Measurements from ENCODE around the gene CORO1A. TPM values are rescaled to one million over a fixed set of nuclear protein-coding genes. Genes with fewer than 3 reads are reported as not detected.

The CORO1A gene
- total RNA-seq, 1 experiment from 2014 or later, result 7.0 TPM

DNA sequence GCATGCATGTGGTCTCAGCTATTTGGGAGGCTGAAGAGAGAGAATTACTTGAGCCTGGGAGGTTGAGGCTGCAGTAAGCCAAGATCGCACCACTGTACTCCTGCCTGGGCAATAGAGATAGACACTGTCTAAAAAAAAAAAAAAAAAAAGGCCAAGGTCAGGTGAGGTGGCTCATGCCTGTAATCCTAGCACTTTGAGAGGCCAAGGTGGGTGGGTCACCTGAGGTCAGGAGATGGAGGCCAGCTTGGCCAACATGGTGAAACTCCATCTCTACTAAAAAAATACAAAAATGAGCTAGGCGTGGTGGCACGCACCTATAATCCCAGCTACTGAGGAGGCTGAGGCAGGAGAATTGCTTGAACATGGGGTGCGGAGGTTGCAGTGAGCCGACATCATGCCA lies 28.2 kb upstream of the CORO1A start:
- Histone ChIP-seq H3K4me1 (ENCODE audit: control insufficient read depth in 1 of 2, insufficient read depth in 2 of 2, low read length in 2 of 2) (no peaks in the 10 kb centered on the region), H4K20me1 (ENCODE audit: insufficient read depth) (no peaks in the 10 kb centered on the region), H3K9me2 (ENCODE audit: insufficient read depth) (no peaks in the 10 kb centered on the region), H3K79me2 (ENCODE audit: insufficient read depth, low read length) (no peaks in the 10 kb centered on the region), H3K4me3 (replicated peaks in 1 of 2; ENCODE audit: low read depth in 1 of 2, low read length in 2 of 2) (no peak overlapping the region), H3K4me2 (ENCODE audit: low read length) (no peak overlapping the region), H3K27me3 (ENCODE audit: insufficient read depth, low read length) (no peaks in the 10 kb centered on the region), H3K9ac (ENCODE audit: low read length) (no peak overlapping the region), H2AFZ (ENCODE audit: low read depth, low read length, poor library complexity, severe bottlenecking) (no peak overlapping the region), H3K27ac (ENCODE audit: low read depth, low read length) (no peak overlapping the region), H3K36me3 (ENCODE audit: control insufficient read depth in 1 of 2, insufficient read depth in 2 of 2, low read length in 2 of 2) (no peaks in the 10 kb centered on the region), H3K9me3 (ENCODE audit: control insufficient read depth in 1 of 2, insufficient read depth in 1 of 2, low read depth in 1 of 2, low read length in 2 of 2) (no peaks in the 10 kb centered on the region)
- RAD21 ChIA-PET (ENCODE audit: low non-redundant PET in 1 of 2, low total read pairs in 2 of 2, uncharacterized antibody in 2 of 2, unreplicated experiment in 2 of 2), result no interaction called here
- BruUV-seq (replicated peaks), result no TSS peak
- POLR2A ChIA-PET, result no interaction called here
- CTCF ChIA-PET, result no interaction called here
- no peak for TF ChIP-seq TCF7L2 (IDR thresholded peaks at IDR 0.05; ENCODE audit: borderline replicate concordance, extremely low read depth, insufficient read depth, insufficient read length)
- TF ChIP-seq SP1 (IDR thresholded peaks at IDR 0.05; ENCODE audit: low read depth), result no peak
- TF ChIP-seq SIN3A (IDR thresholded peaks at IDR 0.05; ENCODE audit: low read depth), result no peak
- TF ChIP-seq EGR1 (IDR thresholded peaks at IDR 0.05; ENCODE audit: low read depth), result no peak
- TF ChIP-seq ZNF274 (IDR thresholded peaks at IDR 0.05; ENCODE audit: low read depth, low read length), result no peak
- no peak for TF ChIP-seq CBX3 (IDR thresholded peaks at IDR 0.05; ENCODE audit: low read depth)
- TF ChIP-seq ZFX (IDR thresholded peaks at IDR 0.05), result no peak
- TF ChIP-seq YY1 (IDR thresholded peaks at IDR 0.05; ENCODE audit: extremely low read depth, insufficient replicate concordance, low read depth, low read length), result no peak
- no peak for TF ChIP-seq JUND (IDR thresholded peaks at IDR 0.05)
- TF ChIP-seq, protein P1, sequence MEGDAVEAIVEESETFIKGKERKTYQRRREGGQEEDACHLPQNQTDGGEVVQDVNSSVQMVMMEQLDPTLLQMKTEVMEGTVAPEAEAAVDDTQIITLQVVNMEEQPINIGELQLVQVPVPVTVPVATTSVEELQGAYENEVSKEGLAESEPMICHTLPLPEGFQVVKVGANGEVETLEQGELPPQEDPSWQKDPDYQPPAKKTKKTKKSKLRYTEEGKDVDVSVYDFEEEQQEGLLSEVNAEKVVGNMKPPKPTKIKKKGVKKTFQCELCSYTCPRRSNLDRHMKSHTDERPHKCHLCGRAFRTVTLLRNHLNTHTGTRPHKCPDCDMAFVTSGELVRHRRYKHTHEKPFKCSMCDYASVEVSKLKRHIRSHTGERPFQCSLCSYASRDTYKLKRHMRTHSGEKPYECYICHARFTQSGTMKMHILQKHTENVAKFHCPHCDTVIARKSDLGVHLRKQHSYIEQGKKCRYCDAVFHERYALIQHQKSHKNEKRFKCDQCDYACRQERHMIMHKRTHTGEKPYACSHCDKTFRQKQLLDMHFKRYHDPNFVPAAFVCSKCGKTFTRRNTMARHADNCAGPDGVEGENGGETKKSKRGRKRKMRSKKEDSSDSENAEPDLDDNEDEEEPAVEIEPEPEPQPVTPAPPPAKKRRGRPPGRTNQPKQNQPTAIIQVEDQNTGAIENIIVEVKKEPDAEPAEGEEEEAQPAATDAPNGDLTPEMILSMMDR (IDR thresholded peaks at IDR 0.05 in 2 of 3, conservative IDR thresholded peaks at IDR 0.05 in 1 of 3; ENCODE audit: borderline replicate concordance in 1 of 3, insufficient read depth in 1 of 3, low read depth in 2 of 3, low read length in 2 of 3), result no peak
- DNase-seq (ENCODE audit: low read depth, low spot score) (no peak), ATAC-seq (no peak)
- intact Hi-C loops (cut with micrococcal nuclease), result no loop called here

DNA sequence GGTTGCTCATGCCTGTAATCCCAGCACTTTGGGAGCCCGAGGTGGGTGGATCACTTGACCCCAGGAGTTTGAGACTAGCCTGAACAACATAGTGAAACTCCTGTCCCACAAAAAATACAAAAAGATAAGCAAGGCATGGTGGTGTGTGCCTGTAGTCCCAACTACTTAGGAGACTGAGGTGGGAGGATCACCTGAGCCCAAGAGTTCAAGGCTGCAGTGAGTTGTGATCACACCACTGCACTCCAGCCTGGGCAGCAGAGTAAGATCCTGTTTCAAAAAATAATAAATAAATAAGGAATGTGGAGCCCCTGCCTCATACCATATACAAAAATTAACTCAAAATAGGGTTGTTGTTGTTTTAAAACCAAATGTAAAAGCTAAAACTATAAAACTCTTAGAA lies 26.2 kb upstream of the CORO1A start:
- RAD21 ChIA-PET (ENCODE audit: low non-redundant PET in 1 of 2, low total read pairs in 2 of 2, uncharacterized antibody in 2 of 2, unreplicated experiment in 2 of 2), result no interaction called here
- no TSS peak for BruUV-seq (replicated peaks)
- Histone ChIP-seq H3K4me3 (replicated peaks in 1 of 2; ENCODE audit: low read depth in 1 of 2, low read length in 2 of 2) (no peak overlapping the region), H3K9me2 (ENCODE audit: insufficient read depth) (no peaks in the 10 kb centered on the region), H3K36me3 (ENCODE audit: control insufficient read depth in 1 of 2, insufficient read depth in 2 of 2, low read length in 2 of 2) (no peaks in the 10 kb centered on the region), H2AFZ (ENCODE audit: low read depth, low read length, poor library complexity, severe bottlenecking) (no peak overlapping the region), H3K9ac (ENCODE audit: low read length) (no peak overlapping the region), H3K4me1 (ENCODE audit: control insufficient read depth in 1 of 2, insufficient read depth in 2 of 2, low read length in 2 of 2) (no peaks in the 10 kb centered on the region), H3K27ac (ENCODE audit: low read depth, low read length) (no peak overlapping the region), H3K4me2 (ENCODE audit: low read length) (no peak overlapping the region), H3K27me3 (ENCODE audit: insufficient read depth, low read length) (no peaks in the 10 kb centered on the region), H3K9me3 (ENCODE audit: control insufficient read depth in 1 of 2, insufficient read depth in 1 of 2, low read depth in 1 of 2, low read length in 2 of 2) (no peaks in the 10 kb centered on the region), H3K79me2 (ENCODE audit: insufficient read depth, low read length) (no peaks in the 10 kb centered on the region), H4K20me1 (ENCODE audit: insufficient read depth) (no peaks in the 10 kb centered on the region)
- CTCF ChIA-PET, result no interaction called here
- DNase-seq (ENCODE audit: low read depth, low spot score) (no peak), ATAC-seq (no peak)
- intact Hi-C loops (cut with micrococcal nuclease), result no loop called here
- POLR2A ChIA-PET, result no interaction called here
- TF ChIP-seq EGR1 (IDR thresholded peaks at IDR 0.05; ENCODE audit: low read depth) (no peak), ZNF274 (IDR thresholded peaks at IDR 0.05; ENCODE audit: low read depth, low read length) (no peak), POLR2A (IDR thresholded peaks at IDR 0.05; ENCODE audit: borderline replicate concordance, extremely low read depth, insufficient read depth, insufficient read length) (no peak), CBX3 (IDR thresholded peaks at IDR 0.05; ENCODE audit: low read depth) (no peak), POLR2AphosphoS5 (IDR thresholded peaks at IDR 0.05; ENCODE audit: low read depth, low read length) (no peak), ZFX (IDR thresholded peaks at IDR 0.05) (no peak), RAD21 (IDR thresholded peaks at IDR 0.05; ENCODE audit: low read depth) (no peak), ELF1 (IDR thresholded peaks at IDR 0.05; ENCODE audit: borderline replicate concordance, low read depth) (no peak), TCF7L2 (IDR thresholded peaks at IDR 0.05; ENCODE audit: borderline replicate concordance, extremely low read depth, insufficient read depth, insufficient read length) (no peak), CEBPB (IDR thresholded peaks at IDR 0.05; ENCODE audit: low read depth) (no peak), YY1 (IDR thresholded peaks at IDR 0.05; ENCODE audit: extremely low read depth, insufficient replicate concordance, low read depth, low read length) (no peak), FOSL1 (IDR thresholded peaks at IDR 0.05; ENCODE audit: low read depth) (no peak)
- TF ChIP-seq, protein P1 (IDR thresholded peaks at IDR 0.05 in 2 of 3, conservative IDR thresholded peaks at IDR 0.05 in 1 of 3; ENCODE audit: borderline replicate concordance in 1 of 3, insufficient read depth in 1 of 3, low read depth in 2 of 3, low read length in 2 of 3), result no peak
- TF ChIP-seq, protein P2, sequence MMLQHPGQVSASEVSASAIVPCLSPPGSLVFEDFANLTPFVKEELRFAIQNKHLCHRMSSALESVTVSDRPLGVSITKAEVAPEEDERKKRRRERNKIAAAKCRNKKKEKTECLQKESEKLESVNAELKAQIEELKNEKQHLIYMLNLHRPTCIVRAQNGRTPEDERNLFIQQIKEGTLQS (IDR thresholded peaks at IDR 0.05), result no peak
